GM12878 (cell line): ENCODE measurements around the gene IQCK. TPM values are rescaled to one million over a fixed set of nuclear protein-coding genes. Genes with fewer than 3 reads are reported as not detected.

Experiments used
- BRCA1 ChIP-seq: IDR thresholded peaks from 2 replicates; pipeline ENCODE4 v1.6.1; 2011; ENCODE audit warnings: low read depth, low read length, improper control_type of control experiment
- MXI1 ChIP-seq: fragments of 150-350 bp; IDR thresholded peaks from 2 replicates; pipeline ENCODE4 v1.6.1; 2011; ENCODE audit warnings: low read depth, mild to moderate bottlenecking, inconsistent platforms, low read length, improper control_type of control experiment
- POU2F2 ChIP-seq: IDR thresholded peaks from 3 replicates; pipeline ENCODE4 v1.6.1; 2011; ENCODE audit warnings: low read depth, mild to moderate bottlenecking, low read length, borderline replicate concordance
- RCOR1 ChIP-seq: conservative IDR thresholded peaks from 2 replicates; pipeline ENCODE4 v1.6.1; 2012; ENCODE audit warnings: low read depth, low read length, improper control_type of control experiment
- SKIL ChIP-seq: fragments of 450-650 bp; IDR thresholded peaks from 2 replicates; pipeline ENCODE4 v1.6.1; 2017; ENCODE audit warnings: mild to moderate bottlenecking, low read depth, inconsistent platforms; ENCODE audit not compliant: poor library complexity, severe bottlenecking
- TARDBP ChIP-seq: IDR thresholded peaks from 2 replicates; pipeline ENCODE4 v1.6.1; 2016; ENCODE audit warnings: borderline replicate concordance
- ZNF687 ChIP-seq: fragments of 450-650 bp; IDR thresholded peaks from 2 replicates; pipeline ENCODE4 v1.6.1; 2017; ENCODE audit warnings: mild to moderate bottlenecking, moderate library complexity
- polyA plus RNA-seq, 11 experiments: library from polyadenylated mRNA; depleted of rRNA in 4 of 11; unstranded in 6 of 11; stranded (reverse) in 5 of 11; fragments of >200 nt; fragmentation: Nextera tagmentation in 4 of 11; fragmentation: Illumina TruSeq in 1 of 11; extraction: Ambion mirVana in 4 of 11; extraction: Trizol in 1 of 11; gene quantifications; 1 replicate in 1 of 11; 2 replicates in 10 of 11; pipeline versions ENCODE4 v1.2.1 to v1.2.3, GENCODE V29; 2011 to 2016; ENCODE audit warnings: inconsistent platforms in 2 of 11, missing spikeins in 2 of 11, low read depth in 1 of 11
- total RNA-seq, 4 experiments: library from RNA; depleted of rRNA in 3 of 4; stranded (reverse); fragments of >200 nt in 3 of 4; fragmentation: Illumina TruSeq in 1 of 4; extraction: Trizol in 1 of 4; gene quantifications; 2 replicates each; pipeline versions ENCODE4 v1.2.1 to v1.2.3, GENCODE V29; 2013 to 2021

The IQCK gene
- total and polyA plus RNA-seq, 10 of the 15 experiments (the other 5 are each of a cell fraction or from before 2014, with no cell fraction given): 1.0 to 4.2 (median 2.4) TPM

GRCh38 chr16:19760356-19761060 is 42.4 kb downstream of the IQCK start (continued):
- TF ChIP-seq MXI1 (no peak), SKIL (no peak), TARDBP (no peak), BRCA1 (no peak), POU2F2 (no peak), ZNF687 (no peak), RCOR1 (no peak)
- TF ChIP-seq, all 136 proteins: peak for 0
